Measurements from ENCODE around the gene MTUS2.

DNA sequence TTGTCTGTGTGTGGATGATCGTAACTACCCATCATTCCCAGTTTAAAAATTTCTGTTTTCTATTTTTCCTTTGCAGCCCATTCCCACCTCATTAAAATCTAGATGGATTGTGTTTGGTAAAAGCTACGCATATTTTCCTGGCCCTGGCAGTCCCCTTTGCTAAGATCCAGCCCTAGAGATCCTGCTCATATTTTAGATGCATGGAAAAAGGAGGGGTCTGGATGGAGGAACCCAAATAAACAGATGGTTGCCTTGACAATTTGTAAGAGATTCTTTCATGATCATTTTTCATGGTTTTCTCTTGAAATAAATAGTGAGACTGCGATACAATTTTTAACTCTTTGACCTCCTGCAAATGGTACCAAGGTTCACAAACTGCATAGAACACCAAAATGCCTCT lies 601.0 kb downstream of the MTUS2 start:
- no peak for TF ChIP-seq CTCF (IDR thresholded peaks at IDR 0.05; ENCODE audit: low read depth, low read length, poor library complexity, severe bottlenecking)
- TF ChIP-seq EZH2phosphoT487 (IDR thresholded peaks at IDR 0.05; ENCODE audit: borderline replicate concordance, low read length), result no peak

Measured in DOHH2 (cell line).